ENCODE results near the gene CYS1.

The CYS1 gene

DNA sequence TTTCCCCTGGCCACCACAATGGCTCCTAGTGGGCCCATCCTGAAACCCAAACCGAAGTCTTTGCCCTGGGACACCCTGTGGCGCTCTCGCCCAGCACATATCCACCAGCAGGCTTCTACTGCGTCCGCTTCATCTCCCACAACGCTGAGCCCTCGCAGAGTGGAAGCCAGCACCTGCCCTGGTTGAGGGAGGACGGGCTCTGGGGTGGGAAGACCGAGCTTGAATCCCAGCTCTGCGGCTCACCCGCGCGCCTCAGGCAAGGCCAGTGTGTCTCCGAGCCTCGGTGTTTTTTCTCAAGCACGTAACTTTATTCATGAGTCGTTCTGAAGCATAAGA lies 21.2 kb downstream of the CYS1 start:
- Histone ChIP-seq H3K27ac (no peak overlapping the region), H3K4me1 (ENCODE audit: low read depth, poor library complexity, severe bottlenecking) (no peaks in the 10 kb centered on the region), H3K79me2 (ENCODE audit: insufficient read depth, low read depth) (no peaks in the 10 kb centered on the region), H3K4me3 (IDR thresholded peaks at IDR 0.05; ENCODE audit: insufficient read depth, low read depth, low read length) (no peak overlapping the region), H3K4me2 (no peak overlapping the region), H3K9ac (no peak overlapping the region), H4K20me1 (ENCODE audit: insufficient read depth) (no peaks in the 10 kb centered on the region), H3K36me3 (ENCODE audit: insufficient read depth) (no peaks in the 10 kb centered on the region), H2AFZ (ENCODE audit: low read depth) (no peak overlapping the region), H3K27me3 (ENCODE audit: insufficient read depth, low read depth) (no peaks in the 10 kb centered on the region)
- no peak for TF ChIP-seq CTCF (conservative IDR thresholded peaks at IDR 0.05; ENCODE audit: low read depth, low read length)

GRCh38 chr2:10058251-10059015 lies 21.8 kb downstream of the CYS1 start:
- TF ChIP-seq CTCF (conservative IDR thresholded peaks at IDR 0.05; ENCODE audit: low read depth, low read length) = no peak
- H3K36me3 ChIP-seq (ENCODE audit: insufficient read depth) = no peaks in the 10 kb centered on the region
- H3K27ac ChIP-seq = no peak overlapping the region
- H3K79me2 ChIP-seq (ENCODE audit: insufficient read depth, low read depth) = no peaks in the 10 kb centered on the region
- H2AFZ ChIP-seq (ENCODE audit: low read depth) = no peak overlapping the region
- H3K9ac ChIP-seq = no peak overlapping the region
- no peak overlapping the region for H3K4me3 ChIP-seq (IDR thresholded peaks at IDR 0.05; ENCODE audit: insufficient read depth, low read depth, low read length)
- H3K4me1 ChIP-seq (ENCODE audit: low read depth, poor library complexity, severe bottlenecking) = no peaks in the 10 kb centered on the region
- no peaks in the 10 kb centered on the region for H4K20me1 ChIP-seq (ENCODE audit: insufficient read depth)
- no peak overlapping the region for H3K4me2 ChIP-seq
- H3K27me3 ChIP-seq (ENCODE audit: insufficient read depth, low read depth) = no peaks in the 10 kb centered on the region

DNA sequence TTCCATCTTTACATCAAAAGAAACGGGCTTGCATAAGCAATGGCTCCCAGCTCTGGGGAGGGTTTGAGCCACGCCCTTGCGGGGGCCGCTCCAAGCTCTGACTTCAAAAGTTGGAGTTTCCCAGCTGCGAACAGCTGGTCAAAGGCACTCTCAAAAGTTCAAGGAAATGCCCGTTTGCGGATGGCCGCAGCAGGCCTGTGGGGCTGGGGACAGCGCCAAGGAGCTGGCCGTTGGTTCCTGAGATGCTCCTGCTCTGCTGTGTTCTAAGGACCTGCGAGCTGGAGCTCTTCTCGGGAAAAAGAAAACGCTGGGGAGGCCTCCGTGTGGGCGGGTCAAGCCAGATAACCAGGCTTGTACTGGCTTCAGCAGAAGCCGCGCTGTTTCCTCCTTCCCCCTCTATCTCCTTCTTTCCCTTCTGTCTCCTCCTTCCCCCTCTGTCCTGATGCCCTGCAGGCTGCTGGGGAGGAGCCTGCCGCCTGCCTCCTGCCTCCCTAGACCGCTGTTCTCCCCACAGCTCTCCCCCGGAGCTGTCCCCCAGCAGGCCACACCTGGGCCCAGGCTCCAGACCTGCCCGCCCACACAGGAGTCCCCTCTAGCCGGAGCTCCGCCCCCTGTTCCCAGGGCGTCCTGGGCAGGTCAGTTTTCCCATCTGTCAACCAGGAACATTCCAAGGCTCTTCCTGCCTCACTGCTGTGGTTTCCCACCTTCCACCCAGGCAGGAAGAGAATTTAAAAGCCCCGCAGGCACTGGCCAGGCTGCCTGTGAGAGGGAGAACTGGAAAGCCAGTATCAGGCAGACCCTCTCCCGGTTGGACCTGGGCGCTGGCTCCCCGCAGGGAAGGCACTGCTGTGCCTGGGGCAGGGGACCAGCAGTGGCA lies 22.7 kb downstream of the CYS1 start:
- H3K27me3 ChIP-seq (ENCODE audit: insufficient read depth, low read depth) = no peaks in the 10 kb centered on the region
- no peaks in the 10 kb centered on the region for H3K36me3 ChIP-seq (ENCODE audit: insufficient read depth)
- H3K79me2 ChIP-seq (ENCODE audit: insufficient read depth, low read depth) = no peaks in the 10 kb centered on the region
- H3K27ac ChIP-seq = no peak overlapping the region
- H3K4me3 ChIP-seq (IDR thresholded peaks at IDR 0.05; ENCODE audit: insufficient read depth, low read depth, low read length) = no peak overlapping the region
- no peaks in the 10 kb centered on the region for H4K20me1 ChIP-seq (ENCODE audit: insufficient read depth)
- H3K9ac ChIP-seq = no peak overlapping the region
- TF ChIP-seq CTCF (conservative IDR thresholded peaks at IDR 0.05; ENCODE audit: low read depth, low read length) = no peak
- H3K4me1 ChIP-seq (ENCODE audit: low read depth, poor library complexity, severe bottlenecking) = no peaks in the 10 kb centered on the region
- H3K4me2 ChIP-seq = no peak overlapping the region
- no peak overlapping the region for H2AFZ ChIP-seq (ENCODE audit: low read depth)

DNA sequence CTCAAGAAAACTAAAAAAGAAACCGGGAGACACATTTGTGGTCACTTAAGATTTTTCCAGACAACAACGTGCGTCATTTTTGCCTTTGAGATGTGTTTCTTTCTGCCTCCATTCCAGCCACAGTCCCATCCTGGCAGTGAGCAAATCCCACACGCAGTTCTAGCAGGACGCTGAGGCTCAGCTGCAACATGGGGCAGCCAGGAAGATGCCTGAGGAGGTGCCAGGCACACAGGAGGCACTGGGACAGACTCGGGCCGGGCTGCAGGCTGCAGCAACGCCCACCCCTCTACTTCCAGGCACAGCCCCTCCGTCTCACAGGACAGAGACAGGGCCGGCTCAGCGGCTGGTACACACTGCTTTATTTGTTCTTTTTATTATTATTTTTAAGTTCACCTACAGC lies 23.8 kb downstream of the CYS1 start:
- Histone ChIP-seq H3K4me3 (IDR thresholded peaks at IDR 0.05; ENCODE audit: insufficient read depth, low read depth, low read length) (no peak overlapping the region), H3K9ac (no peak overlapping the region), H4K20me1 (ENCODE audit: insufficient read depth) (no peaks in the 10 kb centered on the region), H3K4me2 (no peak overlapping the region), H3K36me3 (ENCODE audit: insufficient read depth) (no peaks in the 10 kb centered on the region), H3K27ac (no peak overlapping the region), H3K79me2 (ENCODE audit: insufficient read depth, low read depth) (0 out of 2 replicates have a peak, but pooled peaks cover under 1% of the 10 kb centered on the region), H3K27me3 (ENCODE audit: insufficient read depth, low read depth) (no peaks in the 10 kb centered on the region), H3K4me1 (ENCODE audit: low read depth, poor library complexity, severe bottlenecking) (no peaks in the 10 kb centered on the region), H2AFZ (ENCODE audit: low read depth) (no peak overlapping the region)
- TF ChIP-seq CTCF (conservative IDR thresholded peaks at IDR 0.05; ENCODE audit: low read depth, low read length) = no peak

Data from KMS-11 (cell line).